HepG2 (cell line): Measurements from ENCODE around the gene ANAPC10. TPM values are rescaled to one million over a fixed set of nuclear protein-coding genes. Genes with fewer than 3 reads are reported as not detected.

Experiments used
- ATAC-seq: fragments of 200-7000 bp; cut with Tn5 transposase; 3 replicates; pipeline ENCODE4 v1.9.1; 2020; ENCODE audit warnings: mild to moderate bottlenecking, moderate library complexity
- BruUV-seq: library from RNA; stranded (reverse); fragments of 400-500 nt; replicated peaks from 2 replicates; lab custom pipeline; 2021; lab: Mats Ljungman, UMichigan
- CTCF ChIA-PET: fragments of 300-600 bp; formaldehyde crosslinking; extraction: SDS; loops from one replicate; lab custom pipeline; 2021; ENCODE audit warnings: low total read pairs, inconsistent platforms, low intra/inter-chr PET ratio; lab: Yijun Ruan, JAX
- POLR2A ChIA-PET: fragments of 350-600 bp; sonication (Branson Sonifier 250); formaldehyde crosslinking; loops from one replicate; lab custom pipeline; 2020; ENCODE audit warnings: antibody characterized with exemption, inconsistent platforms; lab: Yijun Ruan, JAX
- DNase-seq: peaks from one replicate; pipeline ENCODE4 v3.0.0-alpha.2; 2015; ENCODE audit warnings: low spot score
- FAIRE-seq: peaks from 3 replicates; lab custom pipeline; 2011; peaks lifted over from hg19 to GRCh38; lab: Jason Lieb, UNC
- H2AFZ ChIP-seq: one replicate; pipeline ENCODE4 v1.6.1; 2011; ENCODE audit warnings: low read length, inconsistent platforms
- H3K27ac ChIP-seq: fragments of 300-600 bp; 3 replicates; pipeline ENCODE4 v1.8.0; 2011; ENCODE audit warnings: mixed run types, mild to moderate bottlenecking, mixed read lengths, low read length, inconsistent platforms; ENCODE audit not compliant: insufficient read depth; ENCODE audit errors: extremely low read length
- H3K27me3 ChIP-seq, 2 experiments: fragments of 200-600 bp in 1 of 2; 2 replicates in 1 of 2; 3 replicates in 1 of 2; pipeline versions ENCODE4 v1.6.0 to v1.8.0; 2011; ENCODE audit warnings: low read length in 2 of 2, mild to moderate bottlenecking in 2 of 2, moderate library complexity in 2 of 2, inconsistent platforms in 1 of 2; ENCODE audit not compliant: insufficient read depth in 2 of 2, control insufficient read depth in 1 of 2
- H3K36me3 ChIP-seq, 2 experiments: fragments of 200-600 bp in 1 of 2; replicated peaks in 1 of 2; 2 replicates in 1 of 2; 3 replicates in 1 of 2; pipeline versions ENCODE4 v1.5.1 to v1.8.0; 2011; ENCODE audit warnings: low read length in 2 of 2, inconsistent platforms in 1 of 2; ENCODE audit not compliant: insufficient read depth in 2 of 2, control insufficient read depth in 1 of 2
- H3K4me1 ChIP-seq: 2 replicates; pipeline ENCODE4 v1.5.1; 2012; ENCODE audit warnings: low read length, inconsistent platforms; ENCODE audit not compliant: insufficient read depth
- H3K4me2 ChIP-seq: 2 replicates; pipeline ENCODE4 v1.6.0; 2011; ENCODE audit warnings: low read depth, low read length, inconsistent platforms
- H3K4me3 ChIP-seq, 3 experiments: fragments of 200-600 bp in 1 of 3; sonication (generic), shearing (Covaris generic) in 1 of 3; replicated peaks in 1 of 3; 2 replicates each; pipeline ENCODE4 v1.5.1; 2011 to 2016; ENCODE audit warnings: low read length in 3 of 3, inconsistent platforms in 2 of 3, low read depth in 2 of 3, mild to moderate bottlenecking in 2 of 3, control low read depth in 1 of 3, mixed read lengths in 1 of 3; ENCODE audit not compliant: insufficient read depth in 1 of 3
- H3K79me2 ChIP-seq: one replicate; pipeline ENCODE4 v1.6.1; 2011; ENCODE audit warnings: low read length, inconsistent platforms; ENCODE audit not compliant: insufficient read depth
- H3K9ac ChIP-seq: 2 replicates; pipeline ENCODE4 v1.6.0; 2011; ENCODE audit warnings: mild to moderate bottlenecking, low read depth, low read length, inconsistent platforms; ENCODE audit not compliant: insufficient read depth
- H3K9me3 ChIP-seq: 2 replicates; pipeline ENCODE4 v1.5.1; 2012; ENCODE audit warnings: mild to moderate bottlenecking, low read length
- H4K20me1 ChIP-seq: 2 replicates; pipeline ENCODE4 v1.6.0; 2011; ENCODE audit warnings: inconsistent platforms, mild to moderate bottlenecking, low read length, moderate library complexity; ENCODE audit not compliant: insufficient read depth
- GFI1 ChIP-seq: sonication (generic); formaldehyde crosslinking; IDR thresholded peaks from 2 replicates; pipeline ENCODE4 v1.5.0; 2020; ENCODE audit warnings: missing genetic modification reagents, mild to moderate bottlenecking, borderline replicate concordance
- KAT8 ChIP-seq: IDR thresholded peaks from 2 replicates; pipeline ENCODE4 v1.6.1; 2016; ENCODE audit warnings: missing genetic modification reagents, missing compliant biosample characterization
- MBNL3 ChIP-seq: fragments of 250-450 bp; sonication (Bioruptor Pico); conservative IDR thresholded peaks from 2 replicates; pipeline ENCODE4 v1.8.0; 2022; ENCODE audit warnings: mild to moderate bottlenecking, inconsistent platforms
- MIER2 ChIP-seq: IDR thresholded peaks from 2 replicates; pipeline ENCODE4 v1.6.1; 2016; ENCODE audit warnings: missing biosample characterization, missing genetic modification reagents
- MXI1 ChIP-seq: IDR thresholded peaks from 3 replicates; pipeline ENCODE4 v1.6.1; 2012; ENCODE audit warnings: low read depth, low read length, inconsistent platforms, borderline replicate concordance
- NCOA1 ChIP-seq: sonication (generic); formaldehyde crosslinking; IDR thresholded peaks from 2 replicates; pipeline ENCODE4 v1.9.0; 2021; ENCODE audit warnings: missing genetic modification reagents
- PCBP1 ChIP-seq: fragments of 200-400 bp; formaldehyde crosslinking; IDR thresholded peaks from 2 replicates; pipeline ENCODE4 v1.6.1; 2017; ENCODE audit warnings: mild to moderate bottlenecking, low read depth, low read length, borderline replicate concordance
- RFXAP ChIP-seq: sonication (generic); formaldehyde crosslinking; IDR thresholded peaks from 2 replicates; pipeline ENCODE4 v1.4.0; 2020; ENCODE audit warnings: missing genetic modification reagents, borderline replicate concordance
- SNAPC2 ChIP-seq: sonication (generic); formaldehyde crosslinking; IDR thresholded peaks from 2 replicates; pipeline ENCODE4 v1.8.1; 2022; ENCODE audit warnings: mild to moderate bottlenecking, missing genetic modification reagents
- TGIF2 ChIP-seq: IDR thresholded peaks from 2 replicates; pipeline ENCODE4 v1.6.1; 2016; ENCODE audit warnings: control low read depth, missing compliant biosample characterization
- ZNF569 ChIP-seq: sonication (generic); formaldehyde crosslinking; IDR thresholded peaks from 2 replicates; pipeline ENCODE4 v1.5.0; 2020; ENCODE audit warnings: mild to moderate bottlenecking, missing genetic modification reagents, moderate library complexity, borderline replicate concordance
- ZNF570 ChIP-seq: sonication (generic); formaldehyde crosslinking; IDR thresholded peaks from 2 replicates; pipeline ENCODE4 v1.4.0; 2020; ENCODE audit warnings: mild to moderate bottlenecking, missing genetic modification reagents, borderline replicate concordance
- WGBS: methylation state at CpG from one replicate; pipeline ENCODE4 v1.1.6; 2017; ENCODE audit warnings: low lambda C conversion rate; 5-methylcytosine and 5-hydroxymethylcytosine counted together
- in situ Hi-C: cut with HindIII; loops from 2 replicates; pipeline ENCODE4 v1.10.0; 2017; ENCODE audit warnings: low pct_unique_long_range_greater_than_20kb; ENCODE audit not compliant: extremely low pct_ligation_motif_present
- intact Hi-C: fragments of 100-400 bp; cut with micrococcal nuclease; formaldehyde crosslinking; loops from one replicate; pipeline ENCODE4 v1.10.0; 2022; ENCODE audit not compliant: unreplicated experiment
- polyA plus RNA-seq, 8 experiments: library from polyadenylated mRNA; depleted of rRNA in 3 of 8; stranded (reverse) in 7 of 8; unstranded in 1 of 8; fragments of >200 nt; fragmentation: Illumina TruSeq in 4 of 8; extraction: Trizol in 4 of 8; gene quantifications; 2 replicates each; pipeline versions ENCODE4 v1.2.1 to v1.2.3, GENCODE V29; 2011 to 2016; ENCODE audit warnings: low read depth in 4 of 8, missing spikeins in 1 of 8, mixed read lengths in 1 of 8; ENCODE audit not compliant: insufficient read depth in 1 of 8
- total RNA-seq, 5 experiments: library from RNA; depleted of rRNA; stranded (reverse); fragments of >200 nt; fragmentation: Illumina TruSeq; extraction: Trizol; gene quantifications; 2 replicates each; pipeline ENCODE4 v1.2.3, GENCODE V29; 2016; ENCODE audit warnings: low read depth in 1 of 5
- TF ChIP-seq, protein P1 (sequence below): IDR thresholded peaks from 2 replicates; pipeline ENCODE4 v1.6.1; 2016; ENCODE audit warnings: missing compliant biosample characterization, missing genetic modification reagents, borderline replicate concordance
- TF ChIP-seq, protein P2 (sequence below): sonication (generic); formaldehyde crosslinking; IDR thresholded peaks from 2 replicates; pipeline ENCODE4 v1.4.0; 2020; ENCODE audit warnings: missing genetic modification reagents, borderline replicate concordance

ANAPC10 gene
- total and polyA plus RNA-seq, 2 of the 13 experiments (the other 11 are each of a cell fraction or from before 2014, with no cell fraction given), result 21.9 to 32.7 TPM

- H3K4me1 ChIP-seq, result no peaks in the 10 kb centered on the region
- BruUV-seq, result no TSS peak
Measured at GRCh38 chr4:145041378-145041777, 56.6 kb downstream of the ANAPC10 start.

DNA sequence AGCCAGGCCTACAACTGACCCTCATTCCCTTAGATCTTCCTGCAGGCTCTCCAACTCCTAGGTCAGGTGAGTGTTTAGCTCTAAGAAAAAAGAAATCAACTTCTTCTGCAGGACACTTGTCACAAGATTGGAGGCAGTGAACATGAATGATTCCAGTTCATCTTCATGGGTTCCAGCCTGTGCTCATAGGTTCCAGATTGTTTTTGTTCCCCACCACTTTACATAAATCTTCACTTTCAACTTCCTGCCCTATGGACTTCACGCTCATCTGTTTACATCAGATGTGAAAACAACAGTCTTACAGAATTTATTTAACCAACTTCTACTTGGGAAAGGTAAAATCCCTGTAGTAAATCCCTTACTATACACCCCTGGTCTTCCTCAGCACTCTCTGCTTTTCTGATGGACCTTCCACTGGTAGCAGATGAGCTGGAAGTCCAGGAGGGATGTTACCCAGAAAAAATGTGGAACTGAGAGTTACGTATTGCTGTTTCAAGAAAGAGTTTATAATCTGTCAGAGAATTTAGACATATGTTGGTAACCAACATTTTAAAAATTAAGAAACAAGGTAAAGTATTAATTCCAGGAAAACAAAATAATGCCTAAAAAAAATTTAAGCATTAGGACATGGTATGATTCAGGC lies 62.4 kb downstream of the ANAPC10 start:
- Histone ChIP-seq H3K4me2 (no peak overlapping the region), H3K4me3 (no peak overlapping the region), H3K27me3 (no peaks in the 10 kb centered on the region), H3K79me2 (no peaks in the 10 kb centered on the region), H3K9ac (no peak overlapping the region), H3K4me1 (0 out of 2 replicates have a peak, but pooled peaks cover 4% of the 10 kb centered on the region), H3K36me3 (peaks cover 3 to 14% of the 10 kb centered on the region in 2 experiments; a peak in 3 of 5 replicates), H3K27ac (no peak overlapping the region), H2AFZ (no peak overlapping the region), H3K9me3 (no peaks in the 10 kb centered on the region), H4K20me1 (no peaks in the 10 kb centered on the region)
- in situ Hi-C loops (no loop called here), intact Hi-C loops (no loop called here)
- ChIA-PET CTCF (no interaction called here), POLR2A (no interaction called here)
- FAIRE-seq, result no peak
- no peak for ATAC-seq
- WGBS, result 96% methylated on average over 2 of the region's 2 CpGs
- DNase-seq, result no peak
- no TSS peak for BruUV-seq
- TF ChIP-seq TGIF2, result no peak
- no peak for TF ChIP-seq NCOA1
- TF ChIP-seq, protein P1, sequence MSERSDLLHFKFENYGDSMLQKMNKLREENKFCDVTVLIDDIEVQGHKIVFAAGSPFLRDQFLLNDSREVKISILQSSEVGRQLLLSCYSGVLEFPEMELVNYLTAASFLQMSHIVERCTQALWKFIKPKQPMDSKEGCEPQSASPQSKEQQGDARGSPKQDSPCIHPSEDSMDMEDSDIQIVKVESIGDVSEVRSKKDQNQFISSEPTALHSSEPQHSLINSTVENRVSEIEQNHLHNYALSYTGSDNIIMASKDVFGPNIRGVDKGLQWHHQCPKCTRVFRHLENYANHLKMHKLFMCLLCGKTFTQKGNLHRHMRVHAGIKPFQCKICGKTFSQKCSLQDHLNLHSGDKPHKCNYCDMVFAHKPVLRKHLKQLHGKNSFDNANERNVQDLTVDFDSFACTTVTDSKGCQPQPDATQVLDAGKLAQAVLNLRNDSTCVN (CRISPR knock-in tag), result no peak
- TF ChIP-seq ZNF569, result no peak
- no peak for TF ChIP-seq SNAPC2 (CRISPR knock-in tag)
- TF ChIP-seq, protein P2, sequence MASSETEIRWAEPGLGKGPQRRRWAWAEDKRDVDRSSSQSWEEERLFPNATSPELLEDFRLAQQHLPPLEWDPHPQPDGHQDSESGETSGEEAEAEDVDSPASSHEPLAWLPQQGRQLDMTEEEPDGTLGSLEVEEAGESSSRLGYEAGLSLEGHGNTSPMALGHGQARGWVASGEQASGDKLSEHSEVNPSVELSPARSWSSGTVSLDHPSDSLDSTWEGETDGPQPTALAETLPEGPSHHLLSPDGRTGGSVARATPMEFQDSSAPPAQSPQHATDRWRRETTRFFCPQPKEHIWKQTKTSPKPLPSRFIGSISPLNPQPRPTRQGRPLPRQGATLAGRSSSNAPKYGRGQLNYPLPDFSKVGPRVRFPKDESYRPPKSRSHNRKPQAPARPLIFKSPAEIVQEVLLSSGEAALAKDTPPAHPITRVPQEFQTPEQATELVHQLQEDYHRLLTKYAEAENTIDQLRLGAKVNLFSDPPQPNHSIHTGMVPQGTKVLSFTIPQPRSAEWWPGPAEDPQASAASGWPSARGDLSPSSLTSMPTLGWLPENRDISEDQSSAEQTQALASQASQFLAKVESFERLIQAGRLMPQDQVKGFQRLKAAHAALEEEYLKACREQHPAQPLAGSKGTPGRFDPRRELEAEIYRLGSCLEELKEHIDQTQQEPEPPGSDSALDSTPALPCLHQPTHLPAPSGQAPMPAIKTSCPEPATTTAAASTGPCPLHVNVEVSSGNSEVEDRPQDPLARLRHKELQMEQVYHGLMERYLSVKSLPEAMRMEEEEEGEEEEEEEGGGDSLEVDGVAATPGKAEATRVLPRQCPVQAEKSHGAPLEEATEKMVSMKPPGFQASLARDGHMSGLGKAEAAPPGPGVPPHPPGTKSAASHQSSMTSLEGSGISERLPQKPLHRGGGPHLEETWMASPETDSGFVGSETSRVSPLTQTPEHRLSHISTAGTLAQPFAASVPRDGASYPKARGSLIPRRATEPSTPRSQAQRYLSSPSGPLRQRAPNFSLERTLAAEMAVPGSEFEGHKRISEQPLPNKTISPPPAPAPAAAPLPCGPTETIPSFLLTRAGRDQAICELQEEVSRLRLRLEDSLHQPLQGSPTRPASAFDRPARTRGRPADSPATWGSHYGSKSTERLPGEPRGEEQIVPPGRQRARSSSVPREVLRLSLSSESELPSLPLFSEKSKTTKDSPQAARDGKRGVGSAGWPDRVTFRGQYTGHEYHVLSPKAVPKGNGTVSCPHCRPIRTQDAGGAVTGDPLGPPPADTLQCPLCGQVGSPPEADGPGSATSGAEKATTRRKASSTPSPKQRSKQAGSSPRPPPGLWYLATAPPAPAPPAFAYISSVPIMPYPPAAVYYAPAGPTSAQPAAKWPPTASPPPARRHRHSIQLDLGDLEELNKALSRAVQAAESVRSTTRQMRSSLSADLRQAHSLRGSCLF (CRISPR knock-in tag), result no peak
- TF ChIP-seq PCBP1, result no peak
- TF ChIP-seq MBNL3 (CRISPR knock-in tag), result no peak
- TF ChIP-seq MXI1, result no peak
- TF ChIP-seq GFI1 (CRISPR knock-in tag), result no peak
- TF ChIP-seq RFXAP, result no peak
- no peak for TF ChIP-seq MIER2

More at GRCh38 chr4:145041378-145041777, 56.6 kb downstream of the ANAPC10 start:
- intact Hi-C loops (no loop called here), in situ Hi-C loops (no loop called here)
- H3K36me3 ChIP-seq, result no peaks in the 10 kb centered on the region
- ChIA-PET CTCF (no interaction called here), POLR2A (no interaction called here)
- H3K9me3 ChIP-seq, result no peaks in the 10 kb centered on the region
- WGBS, result 96% methylated on average over 3 of the region's 3 CpGs
- no peak for FAIRE-seq
- no peak for TF ChIP-seq ZNF570 (CRISPR knock-in tag)
- no peak for TF ChIP-seq KAT8
- no peak overlapping the region for H2AFZ ChIP-seq
- H3K4me2 ChIP-seq, result no peak overlapping the region
- H3K27ac ChIP-seq, result no peak overlapping the region
- no peak overlapping the region for H3K9ac ChIP-seq
- H4K20me1 ChIP-seq, result no peaks in the 10 kb centered on the region; the same call in 1 of the 2 replicates
- no peak overlapping the region for H3K4me3 ChIP-seq
- no peaks in the 10 kb centered on the region for H3K79me2 ChIP-seq
- no peaks in the 10 kb centered on the region for H3K27me3 ChIP-seq
- DNase-seq, result no peak
- no peak for ATAC-seq
